Right ventricle myocardium inferior (tissue), 1 donor: ENCODE measurements around the gene DNPH1. TPM values are rescaled to one million over a fixed set of nuclear protein-coding genes. Genes with fewer than 3 reads are reported as not detected.
A peak's percentile ranks its signal among the peaks of the same experiment; 100 is the strongest.

ENCODE experiments used
- ATAC-seq: fragments of 200-7000 bp; cut with Tn5 transposase; one replicate; pipeline ENCODE4 v1.9.1; 2020; ENCODE audit warnings: mild to moderate bottlenecking, moderate library complexity
- DNase-seq: peaks from one replicate; pipeline ENCODE4 v3.0.0; 2021; ENCODE audit errors: missing footprints
- intact Hi-C: fragments of 100-400 bp; cut with DNase I; formaldehyde crosslinking; loops from one replicate; pipeline ENCODE4 v1.11.0; 2022
- total RNA-seq: library from RNA; stranded (reverse); fragmentation: NEBNext Ultra II Directional; extraction: Animal tissue kit (Norgen Biotek cat#: 25700); gene quantifications from one replicate; pipeline ENCODE4 v1.2.1, GENCODE V29; 2021
- donor health status: DM: no; HTN: yes; CAD: no; lungs with severe emphysema.

Gene DNPH1
- total RNA-seq, 1 donor from 2014 or later = 29.9 TPM

DNA sequence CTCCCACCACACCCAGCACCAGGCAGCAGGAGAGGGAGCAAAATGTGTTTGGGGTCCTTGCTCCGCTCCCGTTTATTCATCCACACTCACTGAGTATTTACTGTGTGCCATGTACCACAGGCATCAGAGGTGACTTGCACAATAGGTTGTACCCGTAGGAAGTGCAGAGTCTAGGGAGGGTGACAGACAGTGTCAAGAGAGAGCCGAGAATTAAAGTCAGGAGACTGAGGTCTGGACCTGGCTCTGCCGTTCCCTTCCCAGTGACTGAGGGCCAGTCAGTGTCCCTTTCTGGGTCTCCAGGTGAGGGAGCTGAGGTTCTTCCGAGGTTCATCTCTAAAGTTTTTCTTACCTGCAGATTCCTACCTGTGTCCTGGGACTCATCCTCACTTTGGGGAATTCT is 36.3 kb upstream of the DNPH1 start:
- ATAC-seq (no peak), DNase-seq (no peak)
- intact Hi-C loops = no loop called here

- intact Hi-C loops = no loop called here
- no peak for DNase-seq
- ATAC-seq = no peak
Measured at GRCh38 chr6:43264599-43265145, 35.4 kb upstream of the DNPH1 start.

- intact Hi-C loops = loop anchor here (1.0 kb wide), 1 partner anchor 93 kb away; no protein-coding TSS in a partner anchor
- DNase-seq = peak; percentile 86
- ATAC-seq = peak; percentile 87
Measured at GRCh38 chr6:43263314-43264178, 34.3 kb upstream of the DNPH1 start.

- DNase-seq (no peak), ATAC-seq (no peak)
- intact Hi-C loops = loop anchor here (1.0 kb wide), 1 partner anchor 93 kb away; no protein-coding TSS in a partner anchor
Measured at GRCh38 chr6:43262780-43263313, 33.6 kb upstream of the DNPH1 start.

DNA sequence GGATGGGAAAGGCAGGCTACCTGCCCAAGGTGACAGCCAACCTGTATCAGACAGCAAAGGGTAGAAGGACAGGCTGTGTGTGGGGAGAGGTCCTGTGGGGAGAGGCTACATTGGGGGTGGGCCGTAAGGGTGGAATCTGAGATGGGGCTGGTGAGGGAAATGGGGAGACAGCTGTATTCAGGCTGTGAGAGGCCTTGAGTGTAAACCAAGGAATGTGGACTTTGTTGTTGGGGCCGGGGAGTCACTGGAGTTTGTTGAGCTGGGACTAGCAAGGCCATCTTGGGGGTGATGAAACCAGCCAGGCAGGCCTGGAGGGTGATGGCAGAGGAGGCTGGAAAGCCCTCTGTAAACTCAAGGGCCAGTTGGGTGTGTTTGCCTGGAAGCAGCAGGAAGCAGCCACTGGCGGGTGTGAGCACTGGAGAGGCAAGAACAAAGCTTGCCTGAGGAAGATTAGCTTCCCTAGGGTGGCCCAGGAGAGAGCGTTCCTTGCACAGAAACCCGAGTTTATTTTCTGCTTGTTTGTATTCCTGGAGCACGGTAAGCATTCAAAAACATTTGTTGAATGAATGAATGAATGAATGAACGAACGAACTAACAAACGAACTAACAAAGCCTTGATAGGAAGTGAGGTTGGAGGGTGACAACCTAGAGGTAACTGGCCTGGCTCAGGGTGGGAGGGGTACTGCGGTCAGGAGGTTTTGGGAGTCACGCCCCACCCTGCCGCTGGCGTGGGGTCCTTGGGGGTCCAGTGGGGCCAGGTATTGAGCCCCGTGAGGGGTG is 32.9 kb upstream of the DNPH1 start:
- intact Hi-C loops = loop anchor here (2.0 kb wide), 1 partner anchor 73 kb away; no protein-coding TSS in a partner anchor
- DNase-seq (no peak), ATAC-seq (no peak)

GRCh38 chr6:43261198-43261597 is 31.9 kb upstream of the DNPH1 start:
- intact Hi-C loops = loop anchor here (2.0 kb wide), 1 partner anchor 74 kb away; no protein-coding TSS in a partner anchor
- DNase-seq (no peak), ATAC-seq (no peak)

GRCh38 chr6:43260791-43261190 is 31.5 kb upstream of the DNPH1 start:
- intact Hi-C loops = loop anchor here (2.0 kb wide), 1 partner anchor 74 kb away; no protein-coding TSS in a partner anchor
- ATAC-seq (no peak), DNase-seq (no peak)

DNA sequence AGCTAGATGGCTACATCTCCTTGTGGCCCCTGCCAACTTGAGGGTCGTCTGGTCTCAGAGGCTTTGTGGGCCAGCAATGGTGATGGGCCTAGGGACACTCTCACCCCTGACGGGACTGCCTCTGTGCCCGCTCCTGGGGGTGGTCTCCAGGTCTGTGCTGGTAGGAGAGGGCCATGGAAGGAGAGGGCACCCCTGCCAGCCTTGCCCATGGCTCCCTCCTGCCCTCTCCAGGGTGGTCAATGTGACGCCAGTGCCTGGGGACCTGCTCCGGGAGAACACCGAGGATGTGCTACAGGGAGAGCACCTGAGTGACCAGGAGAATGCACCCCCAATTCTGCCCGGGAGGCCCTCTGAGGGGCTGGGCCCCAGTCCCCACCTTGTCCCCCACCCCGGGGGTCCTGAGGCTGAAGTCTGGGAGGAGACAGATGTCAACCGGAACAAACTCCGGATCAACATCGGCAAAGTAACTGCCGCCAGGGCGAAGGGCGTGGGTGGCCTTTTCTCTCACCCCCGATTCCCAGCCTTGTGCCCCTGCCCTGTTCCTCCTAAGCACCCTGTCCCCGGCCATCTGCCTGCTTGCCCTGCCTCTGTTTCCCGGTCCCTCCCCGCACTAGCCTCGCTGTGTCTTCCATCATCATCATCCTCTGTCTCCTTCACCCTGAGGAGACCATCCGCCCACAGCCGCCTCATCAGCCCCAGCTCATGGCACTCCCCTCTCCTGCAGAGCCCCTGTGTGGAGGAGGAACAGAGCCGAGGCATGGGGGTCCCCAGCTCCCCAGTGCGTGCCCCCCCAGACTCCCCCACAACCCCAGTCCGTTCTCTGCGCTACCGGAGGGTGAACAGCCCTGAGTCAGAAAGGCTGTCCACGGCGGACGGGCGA is 29.8 kb upstream of the DNPH1 start:
- no peak for ATAC-seq
- intact Hi-C loops = no loop called here

DNA sequence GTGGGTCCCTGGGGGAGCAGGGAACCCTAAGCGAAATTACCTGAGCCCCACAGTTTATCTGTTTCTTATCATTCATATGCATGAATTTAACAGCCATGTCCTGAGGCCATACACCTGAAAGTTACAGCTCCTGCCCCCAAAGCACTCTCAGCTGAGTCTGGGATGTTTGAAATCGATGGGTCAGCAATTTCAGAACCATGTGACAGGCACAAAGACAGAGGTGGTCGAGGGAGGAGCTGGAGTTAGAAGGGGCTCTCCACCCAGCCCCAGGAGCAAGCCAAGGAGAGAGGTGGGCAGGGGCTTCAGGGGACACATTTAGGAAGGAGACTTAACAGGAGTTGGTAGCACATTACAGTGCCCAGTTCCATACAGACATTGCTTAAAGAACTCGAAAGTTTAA is 28.9 kb upstream of the DNPH1 start:
- intact Hi-C loops = no loop called here
- ATAC-seq (no peak), DNase-seq (no peak)

More for the DNA sequence above, 29.8 kb upstream of the DNPH1 start:
- DNase-seq = no peak

- ATAC-seq (no peak), DNase-seq (no peak)
- intact Hi-C loops = no loop called here
Measured at GRCh38 chr6:43257367-43258145, 28.3 kb upstream of the DNPH1 start.

- intact Hi-C loops = no loop called here
- no peak for DNase-seq
- no peak for ATAC-seq
Measured at GRCh38 chr6:43256670-43257366, 27.5 kb upstream of the DNPH1 start.

DNA sequence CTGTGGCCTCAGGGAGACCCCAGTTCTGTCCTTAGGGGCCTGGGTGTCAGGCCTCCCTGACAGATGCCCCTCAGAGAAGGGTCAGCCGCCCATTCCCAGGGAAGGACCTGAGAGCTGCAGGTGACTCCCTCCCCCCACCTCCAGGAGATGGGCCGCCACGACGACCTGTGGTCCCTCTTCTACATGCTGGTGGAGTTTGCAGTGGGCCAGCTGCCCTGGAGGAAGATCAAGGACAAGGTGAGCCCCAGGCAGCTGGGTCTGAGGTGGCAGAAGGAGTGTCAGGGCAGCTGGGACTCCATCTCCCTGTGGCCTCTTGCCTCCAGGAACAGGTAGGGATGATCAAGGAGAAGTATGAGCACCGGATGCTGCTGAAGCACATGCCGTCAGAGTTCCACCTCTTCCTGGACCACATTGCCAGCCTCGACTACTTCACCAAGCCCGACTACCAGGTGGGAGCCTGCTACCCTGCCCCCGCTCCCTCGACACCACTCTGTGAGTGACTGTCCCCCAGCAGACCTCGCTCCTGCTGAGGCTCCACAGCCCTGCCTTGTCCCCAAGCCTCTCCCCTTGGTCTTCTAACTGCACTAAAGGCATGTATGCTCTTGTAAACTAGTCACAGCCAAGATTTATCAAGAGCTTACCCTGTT is 26.2 kb upstream of the DNPH1 start:
- no peak for DNase-seq
- intact Hi-C loops = no loop called here
- ATAC-seq = no peak

GRCh38 chr6:43254846-43255245 is 25.6 kb upstream of the DNPH1 start:
- intact Hi-C loops = no loop called here
- no peak for DNase-seq
- no peak for ATAC-seq

- intact Hi-C loops = no loop called here
- DNase-seq (no peak), ATAC-seq (no peak)
Measured at GRCh38 chr6:43254138-43254817, 25.0 kb upstream of the DNPH1 start.

GRCh38 chr6:43253401-43253800 is 24.1 kb upstream of the DNPH1 start:
- DNase-seq (no peak), ATAC-seq (no peak)
- intact Hi-C loops = no loop called here

DNA sequence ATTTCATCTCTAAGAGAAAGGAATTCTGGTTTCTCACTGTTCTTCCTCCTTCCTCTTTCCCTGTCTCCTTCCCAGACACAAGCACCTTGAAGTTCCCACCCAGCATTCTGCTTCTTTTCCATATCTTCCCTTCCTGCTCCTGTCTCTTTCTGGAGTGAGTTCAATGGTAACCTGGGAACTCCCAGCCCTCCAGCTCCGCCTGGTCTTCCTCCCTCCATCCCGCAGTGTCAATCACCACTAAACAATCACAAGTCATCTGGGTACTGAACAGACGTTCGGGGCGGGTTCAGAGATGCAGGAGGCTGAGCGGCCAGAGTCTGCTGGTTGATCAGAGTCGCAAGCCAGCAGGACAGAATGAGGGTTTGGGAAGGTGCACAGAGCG is 21.7 kb upstream of the DNPH1 start:
- no peak for DNase-seq
- ATAC-seq = no peak
- intact Hi-C loops = no loop called here
